Heart left ventricle (tissue), 13 donors: Measurements from ENCODE around the gene FNTB.

Experiments
- POLR2A ChIP-seq, 2 donors: fragments of 450-650 bp; IDR thresholded peaks; one replicate each; pipeline ENCODE4 v1.6.1; 2017; ENCODE audit warnings: antibody characterized with exemption in 2 of 2, mild to moderate bottlenecking in 2 of 2, moderate library complexity in 2 of 2
- TF ChIP-seq, protein P1 (sequence below), 12 donors: fragments of 200-600 bp; sonication (generic) in 4 of 12; IDR thresholded peaks; one replicate each; pipeline versions ENCODE4 v1.5.0 to v1.8.0; 2018 to 2022; ENCODE audit warnings: antibody characterized with exemption in 12 of 12, mild to moderate bottlenecking in 5 of 12
- donor health status: ischemic (EF 13 %, LVEDD 7.1; RV severe dilation, severe dysfunction).
- donor health status: DM: no; HTN: yes; CAD: no.
- donor health status: DM: no; HTN: no; CAD: no.
- donor health status: ischemic (EF 25% LVEDD 6.9; RV normal size, moderate dysfunction).
- donor health status: ischemic (EF 25% LVEDD 5.7; RV mildly dilated, moderate dysfunction).
- donor health status: ischemic (EF 35%, LVEDD 5.7; RV mildly dilated, moderate dysfunction).
- donor health status: nonischemic (EF 11% LVEDD 7.7; RV severe dilation, severe dysfunction).
- donor health status: DM: yes; HTN: yes; CAD: no.
- donor health status: PGD.
- donor health status: ischemic (EF 29% LVEDD 5.4; RV normal size, mild dysfunction).
- donor health status: nonischemic (EF 23%, LVEDD 6.1; RV moderate dilation, normal function).

- no peak for TF ChIP-seq POLR2A (IDR thresholded peaks at IDR 0.05)
- TF ChIP-seq, protein P1, sequence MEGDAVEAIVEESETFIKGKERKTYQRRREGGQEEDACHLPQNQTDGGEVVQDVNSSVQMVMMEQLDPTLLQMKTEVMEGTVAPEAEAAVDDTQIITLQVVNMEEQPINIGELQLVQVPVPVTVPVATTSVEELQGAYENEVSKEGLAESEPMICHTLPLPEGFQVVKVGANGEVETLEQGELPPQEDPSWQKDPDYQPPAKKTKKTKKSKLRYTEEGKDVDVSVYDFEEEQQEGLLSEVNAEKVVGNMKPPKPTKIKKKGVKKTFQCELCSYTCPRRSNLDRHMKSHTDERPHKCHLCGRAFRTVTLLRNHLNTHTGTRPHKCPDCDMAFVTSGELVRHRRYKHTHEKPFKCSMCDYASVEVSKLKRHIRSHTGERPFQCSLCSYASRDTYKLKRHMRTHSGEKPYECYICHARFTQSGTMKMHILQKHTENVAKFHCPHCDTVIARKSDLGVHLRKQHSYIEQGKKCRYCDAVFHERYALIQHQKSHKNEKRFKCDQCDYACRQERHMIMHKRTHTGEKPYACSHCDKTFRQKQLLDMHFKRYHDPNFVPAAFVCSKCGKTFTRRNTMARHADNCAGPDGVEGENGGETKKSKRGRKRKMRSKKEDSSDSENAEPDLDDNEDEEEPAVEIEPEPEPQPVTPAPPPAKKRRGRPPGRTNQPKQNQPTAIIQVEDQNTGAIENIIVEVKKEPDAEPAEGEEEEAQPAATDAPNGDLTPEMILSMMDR (IDR thresholded peaks at IDR 0.05), result no peak
Measured at GRCh38 chr14:64958201-64958600, 28.5 kb upstream of the FNTB start.
